Mucosa of rectum (tissue), 2 donors: Measurements from ENCODE around the gene PLCL1.
"Not testable (repeated sequence)": the region's sequence is repeated elsewhere in the genome, so short reads cannot be mapped to it uniquely, and the experiment has no call there.

Experiments used
- H3K27ac ChIP-seq, 2 donors: one replicate each; pipeline ENCODE4 v1.7.0; 2013; ENCODE audit warnings: inconsistent platforms in 2 of 2, low read depth in 2 of 2, low read length in 2 of 2
- H3K27me3 ChIP-seq, 2 donors: one replicate each; pipeline ENCODE4 v1.7.0; 2013; ENCODE audit warnings: low read length in 2 of 2; ENCODE audit not compliant: control insufficient read depth in 2 of 2, insufficient read depth in 2 of 2
- H3K36me3 ChIP-seq, 2 donors: one replicate each; pipeline ENCODE4 v1.7.0; 2013; ENCODE audit warnings: low read length in 2 of 2; ENCODE audit not compliant: control insufficient read depth in 2 of 2, insufficient read depth in 2 of 2
- H3K4me1 ChIP-seq, 2 donors: one replicate each; pipeline ENCODE4 v1.7.0; 2013; ENCODE audit warnings: low read length in 2 of 2, mild to moderate bottlenecking in 1 of 2; ENCODE audit not compliant: control insufficient read depth in 2 of 2, insufficient read depth in 2 of 2
- H3K4me3 ChIP-seq, 2 donors: one replicate each; pipeline ENCODE4 v1.7.0; 2013; ENCODE audit warnings: low read length in 2 of 2
- H3K9ac ChIP-seq, 2 donors: one replicate each; pipeline ENCODE4 v1.7.0; 2013; ENCODE audit warnings: low read length in 2 of 2, low read depth in 1 of 2, mild to moderate bottlenecking in 1 of 2
- H3K9me3 ChIP-seq, 2 donors: one replicate each; pipeline ENCODE4 v1.7.0; 2013; ENCODE audit warnings: low read length in 2 of 2; ENCODE audit not compliant: control insufficient read depth in 2 of 2
- donor health status: healthy.
- donor health status: Normal muscosa, but diverticular disease.

Gene PLCL1

DNA sequence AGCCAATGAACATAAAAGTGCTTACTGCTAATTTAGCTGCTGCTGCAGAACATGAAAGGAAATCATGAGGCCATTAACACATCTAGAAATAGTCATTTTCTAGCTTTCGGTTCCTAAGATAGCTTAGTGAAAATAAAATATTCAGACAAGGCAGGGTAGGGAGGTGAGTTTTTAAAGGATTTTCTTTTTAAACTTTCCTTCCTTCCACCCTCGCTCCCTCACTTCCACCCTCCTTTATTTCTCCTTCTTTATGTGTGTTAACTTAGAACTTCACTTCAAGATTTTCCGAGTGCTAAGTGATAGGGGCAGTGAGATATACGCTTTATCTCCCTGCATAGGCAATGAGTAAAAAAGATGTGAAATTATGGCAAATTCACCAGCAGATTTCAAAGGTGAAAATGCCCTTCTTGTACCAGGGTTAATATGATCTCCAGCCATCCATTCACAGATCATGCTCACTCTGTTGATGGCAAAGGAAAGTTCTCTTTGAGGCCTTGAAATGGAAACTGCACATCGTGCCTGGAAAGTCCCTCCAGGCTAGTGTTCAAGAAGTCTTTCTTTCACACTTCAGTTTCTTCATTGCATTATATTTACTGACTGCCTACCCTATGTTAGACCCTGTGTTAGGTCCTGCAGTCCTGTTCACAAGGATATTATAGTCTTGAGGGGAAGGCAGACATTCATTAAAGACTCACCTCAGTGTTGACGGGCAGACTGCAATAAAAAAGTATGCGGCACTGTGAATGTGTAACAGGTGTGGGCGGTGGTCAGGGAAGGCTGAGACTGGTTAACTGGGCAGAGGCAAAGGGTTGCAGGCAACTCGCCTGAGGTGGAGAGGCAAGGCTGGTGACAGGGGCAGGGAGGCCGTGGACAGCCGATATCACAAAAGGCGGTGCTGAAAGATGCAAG, 200.8 kb downstream of the PLCL1 start:
- no peaks in the 10 kb centered on the region for H3K36me3 ChIP-seq
- no peak overlapping the region for H3K27ac ChIP-seq
- H3K9ac ChIP-seq: no peak overlapping the region
- no peak overlapping the region for H3K4me3 ChIP-seq
- no peaks in the 10 kb centered on the region for H3K9me3 ChIP-seq
- no peaks in the 10 kb centered on the region for H3K4me1 ChIP-seq
- no peaks in the 10 kb centered on the region for H3K27me3 ChIP-seq

DNA sequence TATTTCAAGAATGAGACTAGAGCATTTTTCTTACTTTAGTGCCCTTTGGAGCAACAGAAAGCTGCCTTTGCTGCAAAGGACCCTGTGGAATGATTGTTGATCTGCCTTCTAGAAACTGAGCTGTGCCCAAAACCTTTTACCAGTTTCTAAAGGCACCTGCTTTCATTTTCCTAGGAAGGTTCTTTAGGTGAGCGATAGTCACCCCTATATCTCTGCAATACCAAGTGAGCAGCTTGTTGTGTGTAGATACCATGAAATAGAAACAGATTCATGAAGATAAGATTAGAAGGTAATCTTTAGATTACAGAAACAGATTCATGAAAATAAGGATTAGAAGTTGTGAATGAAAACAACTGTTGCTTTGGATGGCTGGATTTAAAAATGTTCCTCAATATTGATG, 202.3 kb downstream of the PLCL1 start:
- Histone ChIP-seq H3K27ac (no peak overlapping the region), H3K36me3 (no peaks in the 10 kb centered on the region), H3K4me3 (no peak overlapping the region), H3K27me3 (no peaks in the 10 kb centered on the region), H3K4me1 (no peaks in the 10 kb centered on the region), H3K9me3 (no peaks in the 10 kb centered on the region), H3K9ac (no peak overlapping the region)

DNA sequence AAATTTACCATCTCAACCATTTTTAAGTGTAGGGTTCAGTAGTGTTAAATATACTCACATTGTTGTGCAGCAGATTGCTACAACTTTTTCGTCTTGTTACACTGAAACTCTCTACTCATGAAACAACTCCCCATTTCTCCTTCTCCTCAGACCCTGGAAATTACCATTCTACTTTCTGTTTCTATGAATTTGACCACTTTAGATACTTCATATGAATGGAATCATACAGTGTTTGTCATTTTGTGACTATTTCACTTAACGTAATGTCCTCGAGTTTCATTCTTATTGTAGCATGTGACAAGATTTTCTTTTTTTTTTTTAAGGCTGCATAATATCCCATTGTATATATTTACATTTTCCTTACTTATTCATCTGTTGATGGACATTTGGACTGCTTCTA, 203.8 kb downstream of the PLCL1 start:
- H3K36me3 ChIP-seq: no peaks in the 10 kb centered on the region
- H3K4me3 ChIP-seq: no peak overlapping the region
- H3K9me3 ChIP-seq: peaks cover 2 to 5% of the 10 kb centered on the region in 2 donors
- no peak overlapping the region for H3K9ac ChIP-seq
- no peak overlapping the region for H3K27ac ChIP-seq
- H3K4me1 ChIP-seq: no peaks in the 10 kb centered on the region
- no peaks in the 10 kb centered on the region for H3K27me3 ChIP-seq

DNA sequence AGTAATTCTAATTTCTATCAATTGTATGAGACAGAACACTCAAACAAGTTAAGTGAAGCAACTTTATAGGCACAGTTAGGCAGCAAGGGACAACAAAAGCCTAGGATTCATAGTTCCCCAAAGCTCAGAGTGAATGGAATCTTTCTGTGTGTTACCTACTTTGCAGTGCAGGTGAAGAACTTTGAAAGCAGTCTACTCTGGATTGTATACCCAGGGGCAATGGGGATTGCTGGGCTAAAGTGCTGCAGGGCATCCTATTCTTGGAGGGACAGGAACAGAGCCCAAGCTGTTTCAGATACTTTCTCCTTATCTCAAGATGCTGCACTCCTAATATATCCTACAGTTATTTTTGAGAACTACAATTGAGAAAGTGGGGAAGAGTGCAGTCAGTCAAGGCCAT, 207.6 kb downstream of the PLCL1 start:
- Histone ChIP-seq H3K4me1 (no peaks in the 10 kb centered on the region), H3K4me3 (no peak overlapping the region), H3K27ac (no peak overlapping the region), H3K36me3 (no peaks in the 10 kb centered on the region), H3K27me3 (no peaks in the 10 kb centered on the region), H3K9me3 (peaks cover 2 to 5% of the 10 kb centered on the region in 2 donors), H3K9ac (no peak overlapping the region)

DNA sequence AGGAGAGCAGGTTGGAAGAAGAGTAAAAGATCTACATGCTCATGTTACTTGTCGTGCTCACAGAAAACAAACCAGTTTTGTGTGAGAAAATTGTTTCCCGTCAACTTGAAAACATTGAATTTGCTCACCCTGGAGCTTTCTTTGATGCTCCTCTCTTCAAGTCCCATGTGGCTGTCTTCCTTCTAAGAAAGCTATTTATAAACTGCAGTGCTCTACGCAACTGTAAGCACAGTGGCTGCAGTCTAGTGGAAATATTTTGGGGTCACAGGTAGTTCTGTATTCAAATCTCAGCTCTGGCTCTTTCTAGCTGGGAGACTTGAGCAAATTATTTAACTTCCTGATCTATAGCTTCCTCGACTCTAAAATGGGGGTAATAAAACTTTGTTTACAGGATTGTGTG, 211.8 kb downstream of the PLCL1 start:
- no peak overlapping the region for H3K9ac ChIP-seq
- no peaks in the 10 kb centered on the region for H3K27me3 ChIP-seq
- H3K9me3 ChIP-seq: peaks cover 2 to 5% of the 10 kb centered on the region in 2 donors
- H3K4me3 ChIP-seq: no peak overlapping the region
- no peaks in the 10 kb centered on the region for H3K4me1 ChIP-seq
- no peaks in the 10 kb centered on the region for H3K36me3 ChIP-seq
- H3K27ac ChIP-seq: no peak overlapping the region

DNA sequence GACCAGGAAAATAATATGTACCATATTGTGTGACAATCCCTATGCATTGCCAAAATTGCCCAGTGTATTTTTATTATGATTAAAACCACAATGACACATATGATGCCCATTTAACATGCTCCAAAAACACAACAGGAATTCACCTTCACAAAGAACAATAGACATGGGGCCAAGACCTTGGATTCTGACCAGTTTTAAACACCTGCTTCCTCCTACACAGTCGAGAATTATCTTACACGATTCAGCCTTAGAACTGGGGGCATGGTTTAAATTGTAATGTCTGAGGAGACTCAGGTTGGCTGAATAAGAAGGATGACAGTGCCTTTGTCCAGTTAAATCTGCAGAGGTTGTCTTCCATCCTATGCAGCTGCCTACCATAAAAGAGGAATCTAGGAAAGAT, 212.7 kb downstream of the PLCL1 start:
- Histone ChIP-seq H3K9ac (no peak overlapping the region), H3K27me3 (no peaks in the 10 kb centered on the region), H3K27ac (no peak overlapping the region), H3K4me1 (no peaks in the 10 kb centered on the region), H3K9me3 (peaks cover 2% of the 10 kb centered on the region in 2 donors), H3K36me3 (no peaks in the 10 kb centered on the region), H3K4me3 (no peak overlapping the region)

DNA sequence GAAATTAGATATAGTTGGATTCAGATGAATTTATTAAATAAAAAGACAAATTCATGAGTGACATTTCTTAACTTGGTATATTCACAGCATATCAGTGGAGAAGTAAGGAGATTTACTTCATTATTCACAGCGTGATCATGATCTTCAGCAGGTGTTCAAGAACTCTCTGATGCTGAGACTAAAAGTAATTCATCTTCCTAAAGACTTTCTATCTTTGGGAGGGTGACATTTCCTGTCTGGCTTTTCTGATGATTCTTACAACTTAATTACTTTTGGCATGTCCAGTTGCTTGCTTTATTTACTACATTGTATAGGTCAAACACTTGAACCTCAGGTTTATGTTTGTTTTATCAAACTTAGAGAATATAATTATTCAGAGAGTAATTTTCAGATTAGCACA, 224.6 kb downstream of the PLCL1 start:
- H3K27me3 ChIP-seq: no peaks in the 10 kb centered on the region
- no peak overlapping the region for H3K27ac ChIP-seq
- H3K36me3 ChIP-seq: no peaks in the 10 kb centered on the region
- no peak overlapping the region for H3K9ac ChIP-seq
- H3K4me3 ChIP-seq: no peak overlapping the region
- H3K9me3 ChIP-seq: no peaks in the 10 kb centered on the region
- H3K4me1 ChIP-seq: no peaks in the 10 kb centered on the region

DNA sequence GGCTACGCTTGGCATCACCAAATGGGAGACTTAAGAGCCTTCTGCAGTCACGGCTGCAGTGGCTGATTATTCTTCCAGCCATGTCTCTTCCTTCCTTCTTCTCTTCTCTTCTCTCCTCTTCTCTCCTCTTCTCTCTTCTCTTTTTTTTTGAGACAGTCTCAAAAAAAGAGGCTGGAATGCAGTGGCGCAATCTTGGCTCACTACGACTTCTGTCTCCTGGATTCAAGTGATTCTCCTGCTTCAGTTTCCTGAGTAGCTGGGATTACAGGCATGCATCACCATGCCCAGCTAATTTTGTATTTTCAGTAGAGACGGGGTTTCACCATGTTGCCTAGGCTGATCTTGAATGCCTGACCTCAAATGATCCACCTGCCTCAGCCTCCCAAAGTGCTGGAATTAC, 225.2 kb downstream of the PLCL1 start:
- not testable (repeated sequence) for H3K9ac ChIP-seq, H3K4me1 ChIP-seq, H3K9me3 ChIP-seq, H3K27ac ChIP-seq, H3K4me3 ChIP-seq, H3K27me3 ChIP-seq, H3K36me3 ChIP-seq

DNA sequence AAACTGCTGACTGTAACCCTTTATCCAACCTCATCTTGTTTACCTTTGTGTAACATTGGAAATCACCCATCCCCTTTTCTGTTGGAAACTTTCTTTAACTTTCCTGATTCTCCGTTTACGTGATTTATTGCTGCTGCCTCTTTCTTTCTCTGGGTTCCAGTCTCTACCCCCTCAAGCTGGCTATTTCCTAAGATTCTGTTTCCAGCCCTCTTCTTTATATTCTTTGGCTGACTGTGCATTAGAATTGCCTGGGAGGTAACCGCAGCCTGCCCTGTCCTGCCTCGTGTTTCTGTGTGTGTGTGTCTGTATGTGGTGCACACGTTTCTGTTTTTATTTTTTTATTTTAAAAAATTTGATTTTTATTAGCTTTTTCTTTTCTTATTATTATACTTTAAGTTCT, 229.2 kb downstream of the PLCL1 start:
- Histone ChIP-seq H3K9ac (no peak overlapping the region), H3K4me3 (no peak overlapping the region), H3K27me3 (no peaks in the 10 kb centered on the region), H3K27ac (no peak overlapping the region), H3K4me1 (no peaks in the 10 kb centered on the region), H3K36me3 (no peaks in the 10 kb centered on the region), H3K9me3 (no peaks in the 10 kb centered on the region)

DNA sequence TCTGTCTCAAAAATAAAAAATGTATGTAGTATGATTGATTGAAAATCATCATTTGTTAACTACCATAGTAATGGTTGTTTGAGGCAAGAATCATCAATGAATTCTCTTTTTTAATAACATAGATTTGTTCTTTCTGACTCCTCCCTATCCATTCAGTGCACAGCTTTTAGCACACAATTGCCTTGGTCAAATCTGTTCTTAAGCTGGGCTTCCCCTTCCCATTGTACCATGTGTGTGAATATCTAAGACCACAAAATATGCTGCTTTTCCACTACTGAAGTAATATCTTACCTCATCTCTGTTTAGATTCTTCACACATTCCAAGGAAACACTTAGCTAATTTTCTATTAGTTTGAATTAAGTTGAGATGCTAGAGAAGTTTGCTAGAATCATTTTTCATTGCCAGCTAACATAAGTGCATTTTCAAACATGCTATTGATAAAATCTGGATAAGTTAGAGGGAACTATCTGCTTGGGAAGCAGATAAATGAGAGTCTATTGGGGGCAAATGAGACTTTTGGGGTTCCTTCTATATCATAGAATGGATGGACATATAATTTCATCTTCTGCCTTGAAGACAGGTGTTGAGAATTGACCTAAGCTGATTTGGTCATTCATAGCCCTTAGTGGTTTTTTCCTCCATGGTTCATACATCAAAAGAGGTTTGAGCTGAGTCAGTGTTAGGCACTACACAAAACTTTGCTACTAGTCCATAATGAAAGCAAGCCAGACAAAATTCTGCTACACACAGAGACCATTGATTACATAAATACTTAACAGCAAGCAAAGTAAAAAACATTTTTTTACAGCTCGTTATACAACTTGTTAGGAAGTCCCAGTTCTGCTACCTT, 231.9 kb downstream of the PLCL1 start:
- H3K36me3 ChIP-seq: no peaks in the 10 kb centered on the region
- H3K4me3 ChIP-seq: no peak overlapping the region
- no peaks in the 10 kb centered on the region for H3K4me1 ChIP-seq
- H3K27me3 ChIP-seq: no peaks in the 10 kb centered on the region
- no peak overlapping the region for H3K9ac ChIP-seq
- H3K27ac ChIP-seq: no peak overlapping the region
- no peaks in the 10 kb centered on the region for H3K9me3 ChIP-seq
